AG09319 (cell line): ENCODE data around the gene STUB1.

ENCODE experiments used
- DNase-seq: peaks from one replicate; pipeline ENCODE4 v3.0.0-alpha.2; 2010; ENCODE audit warnings: low read depth; ENCODE audit errors: extremely low read depth
- CTCF ChIP-seq: IDR thresholded peaks from 2 replicates; pipeline ENCODE4 v1.5.1; 2011; ENCODE audit warnings: low read depth, mild to moderate bottlenecking, inconsistent platforms, low read length, moderate library complexity

STUB1 gene

GRCh38 chr16:673399-673991 is 6.7 kb upstream of the STUB1 start:
- no peak for DNase-seq
- TF ChIP-seq CTCF, result no peak

- TF ChIP-seq CTCF, result no peak
- no peak for DNase-seq
Observed at GRCh38 chr16:674214-674881, 5.9 kb upstream of the STUB1 start.

- DNase-seq, result no peak
- no peak; the same call in 1 of the 2 replicates for TF ChIP-seq CTCF
Observed at GRCh38 chr16:674968-675883, 5.0 kb upstream of the STUB1 start, which contains the start of gene RHBDL1. Gene RHBDL1 (plus strand): TSS chr16:675671. CDS start chr16:675791, 120 bp downstream.

GRCh38 chr16:675884-676564 is 4.2 kb upstream of the STUB1 start:
- no peak for TF ChIP-seq CTCF
- no peak for DNase-seq

- no peak for TF ChIP-seq CTCF
Observed at GRCh38 chr16:676565-676902, 3.7 kb upstream of the STUB1 start.

GRCh38 chr16:676913-677312 is 3.3 kb upstream of the STUB1 start:
- TF ChIP-seq CTCF, result no peak
- no peak for DNase-seq

More at GRCh38 chr16:676565-676902, 3.7 kb upstream of the STUB1 start:
- no peak for DNase-seq
